Measurements from ENCODE around the gene IGF1R. TPM values are rescaled to one million over a fixed set of nuclear protein-coding genes. Genes with fewer than 3 reads are reported as not detected.
"Not testable (repeated sequence)": the region's sequence is repeated elsewhere in the genome, so short reads cannot be mapped to it uniquely, and the experiment has no call there.

The IGF1R gene
- polyA plus RNA-seq, 1 experiment = 21.6 TPM

DNA sequence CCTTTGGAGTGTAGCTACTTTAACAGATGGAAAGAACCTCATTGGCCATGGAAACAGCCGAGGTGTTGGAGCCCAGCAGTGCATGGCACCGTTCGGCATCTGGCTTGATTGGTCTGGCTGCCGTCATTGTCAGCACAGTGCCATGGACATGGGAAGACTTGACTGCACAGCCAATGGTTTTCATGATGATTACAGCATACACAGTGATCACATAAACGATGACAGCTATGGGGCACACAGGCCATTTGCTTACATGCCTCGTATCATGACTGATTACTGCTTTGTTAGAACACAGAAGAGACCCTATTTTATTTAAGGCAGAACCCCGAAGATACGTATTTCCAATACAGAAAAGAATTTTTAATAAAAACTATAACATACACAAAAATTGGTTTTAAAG, 315.1 kb downstream of the IGF1R start:
- ChIA-PET CTCF (no interaction called here), POLR2A (no interaction called here)
- no peak overlapping the region for H3K4me3 ChIP-seq (ENCODE audit: low read depth, low read length)
- no peak for DNase-seq (ENCODE audit: low read depth, low spot score)
- peaks cover 29% of the 10 kb centered on the region for H3K9me3 ChIP-seq (ENCODE audit: control insufficient read depth, insufficient read depth, low read length)
- no peak overlapping the region for H3K27ac ChIP-seq (ENCODE audit: low read depth, low read length)
- TF ChIP-seq, protein P1, sequence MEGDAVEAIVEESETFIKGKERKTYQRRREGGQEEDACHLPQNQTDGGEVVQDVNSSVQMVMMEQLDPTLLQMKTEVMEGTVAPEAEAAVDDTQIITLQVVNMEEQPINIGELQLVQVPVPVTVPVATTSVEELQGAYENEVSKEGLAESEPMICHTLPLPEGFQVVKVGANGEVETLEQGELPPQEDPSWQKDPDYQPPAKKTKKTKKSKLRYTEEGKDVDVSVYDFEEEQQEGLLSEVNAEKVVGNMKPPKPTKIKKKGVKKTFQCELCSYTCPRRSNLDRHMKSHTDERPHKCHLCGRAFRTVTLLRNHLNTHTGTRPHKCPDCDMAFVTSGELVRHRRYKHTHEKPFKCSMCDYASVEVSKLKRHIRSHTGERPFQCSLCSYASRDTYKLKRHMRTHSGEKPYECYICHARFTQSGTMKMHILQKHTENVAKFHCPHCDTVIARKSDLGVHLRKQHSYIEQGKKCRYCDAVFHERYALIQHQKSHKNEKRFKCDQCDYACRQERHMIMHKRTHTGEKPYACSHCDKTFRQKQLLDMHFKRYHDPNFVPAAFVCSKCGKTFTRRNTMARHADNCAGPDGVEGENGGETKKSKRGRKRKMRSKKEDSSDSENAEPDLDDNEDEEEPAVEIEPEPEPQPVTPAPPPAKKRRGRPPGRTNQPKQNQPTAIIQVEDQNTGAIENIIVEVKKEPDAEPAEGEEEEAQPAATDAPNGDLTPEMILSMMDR (IDR thresholded peaks at IDR 0.05; ENCODE audit: low read depth, low read length) = no peak
- no peaks in the 10 kb centered on the region for H3K27me3 ChIP-seq (ENCODE audit: control insufficient read depth, insufficient read depth, low read length)

GRCh38 chr15:98964466-98965133, 316.3 kb downstream of the IGF1R start:
- peaks cover 26% of the 10 kb centered on the region for H3K9me3 ChIP-seq (ENCODE audit: control insufficient read depth, insufficient read depth, low read length)
- no peak overlapping the region for H3K4me3 ChIP-seq (ENCODE audit: low read depth, low read length)
- H3K27ac ChIP-seq (ENCODE audit: low read depth, low read length) = no peak overlapping the region
- no peaks in the 10 kb centered on the region for H3K27me3 ChIP-seq (ENCODE audit: control insufficient read depth, insufficient read depth, low read length)
- no peak for DNase-seq (ENCODE audit: low read depth, low spot score)
- TF ChIP-seq, protein P1 (IDR thresholded peaks at IDR 0.05; ENCODE audit: low read depth, low read length) = no peak
- POLR2A ChIA-PET = interaction anchor here (0.7 kb wide), 1 partner anchor 112 kb away, joined by 3 read pairs; no protein-coding TSS in a partner anchor
- CTCF ChIA-PET = interaction anchor here (1.0 kb wide), 1 partner anchor 17 kb away, joined by 3 read pairs; no protein-coding TSS in a partner anchor

GRCh38 chr15:98965134-98965491, 316.8 kb downstream of the IGF1R start:
- H3K4me3 ChIP-seq (ENCODE audit: low read depth, low read length); DNase-seq (ENCODE audit: low read depth, low spot score); H3K27ac ChIP-seq (ENCODE audit: low read depth, low read length); H3K27me3 ChIP-seq (ENCODE audit: control insufficient read depth, insufficient read depth, low read length): not testable (repeated sequence)
- CTCF ChIA-PET = interaction anchor here (1.9 kb wide), 1 partner anchor 111 kb away, joined by 8 read pairs; no protein-coding TSS in a partner anchor
- POLR2A ChIA-PET = interaction anchor here (0.7 kb wide), 1 partner anchor 112 kb away, joined by 3 read pairs; no protein-coding TSS in a partner anchor
- H3K9me3 ChIP-seq (ENCODE audit: control insufficient read depth, insufficient read depth, low read length) = peaks cover 25% of the 10 kb centered on the region

- Histone ChIP-seq H3K27ac (ENCODE audit: low read depth, low read length) (no peak overlapping the region), H3K27me3 (ENCODE audit: control insufficient read depth, insufficient read depth, low read length) (no peaks in the 10 kb centered on the region), H3K4me3 (ENCODE audit: low read depth, low read length) (no peak overlapping the region), H3K9me3 (ENCODE audit: control insufficient read depth, insufficient read depth, low read length) (peaks cover 20% of the 10 kb centered on the region)
- POLR2A ChIA-PET = interaction anchor here (0.8 kb wide), 1 partner anchor 93 kb away, joined by 4 read pairs; no protein-coding TSS in a partner anchor
- no peak for DNase-seq (ENCODE audit: low read depth, low spot score)
- CTCF ChIA-PET = interaction anchor here (1.9 kb wide), 1 partner anchor 111 kb away, joined by 8 read pairs; no protein-coding TSS in a partner anchor
- TF ChIP-seq, protein P1 (IDR thresholded peaks at IDR 0.05; ENCODE audit: low read depth, low read length) = no peak
These were observed 317.3 kb downstream of the IGF1R start for GRCh38 chr15:98965597-98965996.

GRCh38 chr15:98966091-98966787, 317.9 kb downstream of the IGF1R start:
- H3K4me3 ChIP-seq (ENCODE audit: low read depth, low read length) = no peak overlapping the region
- H3K27ac ChIP-seq (ENCODE audit: low read depth, low read length) = no peak overlapping the region
- TF ChIP-seq, protein P1 (IDR thresholded peaks at IDR 0.05; ENCODE audit: low read depth, low read length) = no peak
- ChIA-PET POLR2A (interaction anchor here (0.6 to 0.8 kb wide), 2 partner anchors 14 to 93 kb away, joined by 3 to 4 read pairs; no protein-coding TSS in a partner anchor), CTCF (interaction anchor here (1.9 kb wide), 1 partner anchor 110 kb away, joined by 8 read pairs; no protein-coding TSS in a partner anchor)
- H3K9me3 ChIP-seq (ENCODE audit: control insufficient read depth, insufficient read depth, low read length) = peaks cover 13% of the 10 kb centered on the region
- no peaks in the 10 kb centered on the region for H3K27me3 ChIP-seq (ENCODE audit: control insufficient read depth, insufficient read depth, low read length)
- no peak for DNase-seq (ENCODE audit: low read depth, low spot score)

All from AG04450 (cell line).